ENCODE results near the gene LZTR1. TPM values are rescaled to one million over a fixed set of nuclear protein-coding genes. Genes with fewer than 3 reads are reported as not detected.

The LZTR1 gene
- total RNA-seq, 2 donors from 2014 or later: 25.7 to 66.9 TPM

- H3K27me3 ChIP-seq: no peaks in the 10 kb centered on the region
- H3K36me3 ChIP-seq (replicated peaks in 1 of 2; ENCODE audit: insufficient read depth in 1 of 2, low read depth in 2 of 2): no peaks in the 10 kb centered on the region
- no peak overlapping the region for H3K4me3 ChIP-seq
- TF ChIP-seq CTCF (IDR thresholded peaks at IDR 0.05): no peak
- TF ChIP-seq POLR2A (IDR thresholded peaks at IDR 0.05): no peak
- DNase-seq: no peak
- no peaks in the 10 kb centered on the region for H3K9me3 ChIP-seq
- ATAC-seq: no peak
- intact Hi-C loops (cut with DNase I): no loop called here
- H3K4me1 ChIP-seq: peaks cover 67% of the 10 kb centered on the region
- H3K27ac ChIP-seq: peak overlapping the region in 1 of 4 donors; percentile 52
- 85 to 91% methylated on average over 6 to 7 of the region's 7 CpGs for WGBS, 2 donors
Observed at GRCh38 chr22:20955548-20955947, 26.5 kb upstream of the LZTR1 start.

- Histone ChIP-seq H3K27me3 (no peaks in the 10 kb centered on the region), H3K27ac (peak overlapping the region in 2 of 4 donors; percentile 50 to 52), H3K4me3 (peak overlapping the region in 1 of 2 donors; percentile 60), H3K36me3 (replicated peaks in 1 of 2; ENCODE audit: insufficient read depth in 1 of 2, low read depth in 2 of 2) (no peaks in the 10 kb centered on the region), H3K9me3 (no peaks in the 10 kb centered on the region), H3K4me1 (peaks cover 57% of the 10 kb centered on the region)
- intact Hi-C loops (cut with DNase I): no loop called here
- TF ChIP-seq CTCF (IDR thresholded peaks at IDR 0.05): no peak
- no peak for TF ChIP-seq POLR2A (IDR thresholded peaks at IDR 0.05)
- peak; percentile 28 for ATAC-seq
- 44 to 80% methylated on average over 1 to 26 of the region's 27 CpGs for WGBS, 2 donors
- DNase-seq: peak; percentile 32 to 43 (median 35)
Observed at GRCh38 chr22:20956258-20957101, 25.6 kb upstream of the LZTR1 start.

GRCh38 chr22:20957102-20957682 lies 24.9 kb upstream of the LZTR1 start:
- peak; percentile 56 for ATAC-seq
- intact Hi-C loops (cut with DNase I): no loop called here
- DNase-seq: peak in 3 of 4 donors; percentile 32 to 50 (median 40)
- peaks cover 50% of the 10 kb centered on the region for H3K4me1 ChIP-seq
- peak overlapping the region in 2 of 4 donors; percentile 45 to 50 for H3K27ac ChIP-seq
- WGBS, 2 donors: 0% methylated on average over 3 to 49 of the region's 59 CpGs
- no peak for TF ChIP-seq CTCF (IDR thresholded peaks at IDR 0.05)
- no peak for TF ChIP-seq POLR2A (IDR thresholded peaks at IDR 0.05)
- H3K27me3 ChIP-seq: no peaks in the 10 kb centered on the region
- H3K4me3 ChIP-seq: peak overlapping the region; percentile 44 to 60
- H3K36me3 ChIP-seq (replicated peaks in 1 of 2; ENCODE audit: insufficient read depth in 1 of 2, low read depth in 2 of 2): no peaks in the 10 kb centered on the region
- H3K9me3 ChIP-seq: no peaks in the 10 kb centered on the region

- Histone ChIP-seq H3K27ac (peak overlapping the region in 2 of 4 donors; percentile 45 to 50), H3K27me3 (no peaks in the 10 kb centered on the region), H3K4me1 (peaks cover 44% of the 10 kb centered on the region), H3K36me3 (replicated peaks in 1 of 2; ENCODE audit: insufficient read depth in 1 of 2, low read depth in 2 of 2) (no peaks in the 10 kb centered on the region), H3K9me3 (no peaks in the 10 kb centered on the region), H3K4me3 (peak overlapping the region; percentile 44 to 60)
- peak; percentile 11 for ATAC-seq
- DNase-seq: peak in 3 of 4 donors; percentile 34 to 51 (median 46)
- intact Hi-C loops (cut with DNase I): no loop called here
- WGBS, 2 donors: 7 to 15% methylated on average over 27 to 31 of the region's 32 CpGs
- TF ChIP-seq CTCF (IDR thresholded peaks at IDR 0.05) (no peak), POLR2A (IDR thresholded peaks at IDR 0.05) (peak in 1 of 3 donors; percentile 2)
Observed at GRCh38 chr22:20957683-20958431, 24.2 kb upstream of the LZTR1 start.
